Ovary (tissue), 9 donors: ENCODE data around the gene ZDHHC22. TPM values are rescaled to one million over a fixed set of nuclear protein-coding genes. Genes with fewer than 3 reads are reported as not detected.
A peak's percentile ranks its signal among the peaks of the same experiment; 100 is the strongest.

Experiments used
- DNase-seq, 5 donors: peaks; one replicate each; pipeline ENCODE4 v3.0.0-alpha.2; 2019 to 2020
- H3K27ac ChIP-seq, 2 donors: fragments of 200-600 bp; one replicate each; pipeline versions ENCODE4 v1.5.1 to v1.8.0; 2019 to 2022
- H3K27me3 ChIP-seq: fragments of 200-600 bp; one replicate; pipeline ENCODE4 v1.8.0; 2022
- H3K36me3 ChIP-seq: fragments of 200-600 bp; sonication (generic); one replicate; pipeline ENCODE4 v1.5.1; 2019
- H3K4me1 ChIP-seq: one replicate; pipeline ENCODE4 v1.8.1; 2013; ENCODE audit warnings: mild to moderate bottlenecking, moderate library complexity; ENCODE audit not compliant: insufficient read depth
- H3K4me3 ChIP-seq: fragments of 200-600 bp; sonication (generic); one replicate; pipeline ENCODE4 v1.5.1; 2017
- H3K9me3 ChIP-seq, 2 donors: fragments of 200-600 bp in 1 of 2; sonication (generic) in 1 of 2; one replicate each; pipeline versions ENCODE4 v1.5.1 to v1.8.1; 2013 to 2019; ENCODE audit warnings: mild to moderate bottlenecking in 1 of 2, moderate library complexity in 1 of 2
- EP300 ChIP-seq: sonication (generic); formaldehyde crosslinking; IDR thresholded peaks from one replicate; pipeline ENCODE4 v1.6.1; 2017; ENCODE audit warnings: antibody characterized with exemption
- POLR2A ChIP-seq: fragments of 450-650 bp; IDR thresholded peaks from one replicate; pipeline ENCODE4 v1.6.1; 2017; ENCODE audit warnings: antibody characterized with exemption, mild to moderate bottlenecking, moderate library complexity
- WGBS, 3 donors: extraction: QIAGEN DNeasy Blood & Tissue Kit in 1 of 3; methylation state at CpG; one replicate each; pipeline versions ENCODE4 v1.1.5 to v1.1.7; 2013 to 2017; 5-methylcytosine and 5-hydroxymethylcytosine counted together
- intact Hi-C, 4 donors: fragments of 100-400 bp; cut with DNase I; formaldehyde crosslinking; loops; one replicate each; pipeline versions ENCODE4 v1.11.0 to v1.15.1; 2022 to 2023
- polyA plus RNA-seq, 2 donors: library from polyadenylated mRNA; stranded (reverse); fragments of 200-250 nt in 1 of 2; fragments of 350-450 nt in 1 of 2; fragmentation: Illumina TruSeq in 1 of 2; extraction: RNeasy Lipid Tissue Mini Kit (QIAGEN cat#74804) in 1 of 2; gene quantifications; one replicate each; pipeline ENCODE4 v1.2.3, GENCODE V29; 2013 to 2014
- total RNA-seq, 7 donors: library from RNA; depleted of rRNA in 2 of 7; stranded (reverse); fragments of >200 nt in 2 of 7; fragmentation: NEBNext Ultra II Directional in 3 of 7; extraction: Animal tissue kit (Norgen Biotek cat#: 25700) in 3 of 7; gene quantifications; one replicate each; pipeline versions ENCODE4 v1.1.0 to v1.2.4, GENCODE V29; 2016 to 2023
- TF ChIP-seq, protein P1 (sequence below), 3 donors: fragments of 450-650 bp in 2 of 3; fragments of 200-600 bp in 1 of 3; IDR thresholded peaks; one replicate each; pipeline versions ENCODE4 v1.5.1 to v1.8.0; 2016 to 2022; ENCODE audit warnings: antibody characterized with exemption in 3 of 3, mild to moderate bottlenecking in 1 of 3
- donor health status: DM: no; HTN: no; CAD: no; lungs with moderate emphysema.
- donor health status: DM: no; HTN: no; CAD: no.
- donor health status: Bipolar disorder and iron deficiency.
- donor health status: DM: yes; HTN: yes; CAD: no.
- donor health status: DM: no; HTN: no; CAD: no.
- donor health status: DM: yes; HTN: yes; CAD: no.

Gene ZDHHC22
- total and polyA plus RNA-seq, 9 donors, result 0.02 TPM; not detected in 8

- no peaks in the 10 kb centered on the region for H3K36me3 ChIP-seq
- H3K9me3 ChIP-seq, result no peaks in the 10 kb centered on the region
- 3 to 8% (median 5%) methylated on average over 22 of the region's 22 CpGs for WGBS, 3 donors
- H3K27ac ChIP-seq, result no peak overlapping the region
- TF ChIP-seq, protein P1, sequence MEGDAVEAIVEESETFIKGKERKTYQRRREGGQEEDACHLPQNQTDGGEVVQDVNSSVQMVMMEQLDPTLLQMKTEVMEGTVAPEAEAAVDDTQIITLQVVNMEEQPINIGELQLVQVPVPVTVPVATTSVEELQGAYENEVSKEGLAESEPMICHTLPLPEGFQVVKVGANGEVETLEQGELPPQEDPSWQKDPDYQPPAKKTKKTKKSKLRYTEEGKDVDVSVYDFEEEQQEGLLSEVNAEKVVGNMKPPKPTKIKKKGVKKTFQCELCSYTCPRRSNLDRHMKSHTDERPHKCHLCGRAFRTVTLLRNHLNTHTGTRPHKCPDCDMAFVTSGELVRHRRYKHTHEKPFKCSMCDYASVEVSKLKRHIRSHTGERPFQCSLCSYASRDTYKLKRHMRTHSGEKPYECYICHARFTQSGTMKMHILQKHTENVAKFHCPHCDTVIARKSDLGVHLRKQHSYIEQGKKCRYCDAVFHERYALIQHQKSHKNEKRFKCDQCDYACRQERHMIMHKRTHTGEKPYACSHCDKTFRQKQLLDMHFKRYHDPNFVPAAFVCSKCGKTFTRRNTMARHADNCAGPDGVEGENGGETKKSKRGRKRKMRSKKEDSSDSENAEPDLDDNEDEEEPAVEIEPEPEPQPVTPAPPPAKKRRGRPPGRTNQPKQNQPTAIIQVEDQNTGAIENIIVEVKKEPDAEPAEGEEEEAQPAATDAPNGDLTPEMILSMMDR (IDR thresholded peaks at IDR 0.05), result no peak
- TF ChIP-seq POLR2A (no peak), EP300 (no peak)
- peak in 4 of 5 donors; percentile 32 to 65 (median 50) for DNase-seq
- no peaks in the 10 kb centered on the region for H3K4me1 ChIP-seq
- intact Hi-C loops, result no loop called here
- peaks cover 3% of the 10 kb centered on the region for H3K27me3 ChIP-seq
- no peak overlapping the region for H3K4me3 ChIP-seq
Measured at GRCh38 chr14:77133720-77134338, 7.8 kb downstream of the ZDHHC22 start.

DNA sequence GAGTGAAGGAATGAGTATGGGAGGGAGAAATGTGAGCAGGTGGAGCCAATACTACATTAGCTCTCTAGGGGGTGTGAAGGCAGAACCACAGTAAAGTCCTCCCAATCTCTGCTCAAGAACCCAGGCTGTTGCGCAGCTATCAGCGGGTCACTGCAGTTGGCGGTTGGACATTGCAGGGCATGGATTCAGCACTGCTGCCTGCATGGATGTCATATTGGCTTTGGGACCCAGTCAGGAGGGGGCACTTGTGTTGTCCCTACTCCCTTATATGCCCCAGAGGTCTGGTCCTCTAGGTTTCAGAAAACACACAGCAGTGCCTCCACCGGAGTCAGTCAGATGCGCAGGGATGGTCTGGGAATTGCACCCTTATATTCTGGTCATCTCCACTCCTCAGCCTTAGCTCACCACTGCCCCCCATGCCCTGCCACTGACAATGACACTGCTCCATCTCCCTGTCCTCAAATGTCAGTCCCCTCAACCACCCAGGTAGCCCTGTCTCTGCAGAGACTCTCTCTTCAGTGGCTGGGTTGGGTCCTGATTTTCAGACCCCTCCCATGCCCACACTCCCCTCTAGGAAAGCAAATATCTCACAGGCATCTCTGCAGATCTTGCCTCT, 9.6 kb downstream of the ZDHHC22 start:
- DNase-seq, result no peak
- H3K9me3 ChIP-seq, result no peaks in the 10 kb centered on the region
- H3K27me3 ChIP-seq, result peaks cover 3% of the 10 kb centered on the region
- WGBS, 3 donors, result 77 to 95% (median 92%) methylated on average over 5 of the region's 5 CpGs
- H3K27ac ChIP-seq, result no peak overlapping the region
- H3K36me3 ChIP-seq, result no peaks in the 10 kb centered on the region
- H3K4me3 ChIP-seq, result no peak overlapping the region
- intact Hi-C loops, result no loop called here
- H3K4me1 ChIP-seq, result no peaks in the 10 kb centered on the region
- TF ChIP-seq, protein P1 (IDR thresholded peaks at IDR 0.05), result no peak
- TF ChIP-seq POLR2A, result no peak
- no peak for TF ChIP-seq EP300

GRCh38 chr14:77131206-77131605, 10.4 kb downstream of the ZDHHC22 start:
- H3K9me3 ChIP-seq, result no peaks in the 10 kb centered on the region
- TF ChIP-seq POLR2A, result no peak
- no peak for TF ChIP-seq EP300
- TF ChIP-seq, protein P1 (IDR thresholded peaks at IDR 0.05), result no peak
- H3K36me3 ChIP-seq, result no peaks in the 10 kb centered on the region
- 58 to 74% (median 61%) methylated on average over 2 of the region's 2 CpGs for WGBS, 3 donors
- intact Hi-C loops, result no loop called here
- no peak overlapping the region for H3K4me3 ChIP-seq
- H3K27ac ChIP-seq, result no peak overlapping the region
- no peaks in the 10 kb centered on the region for H3K4me1 ChIP-seq
- H3K27me3 ChIP-seq, result peaks cover 3% of the 10 kb centered on the region
- no peak for DNase-seq

- H3K36me3 ChIP-seq, result no peaks in the 10 kb centered on the region
- no peaks in the 10 kb centered on the region for H3K27me3 ChIP-seq
- no peak for DNase-seq
- no peak for TF ChIP-seq EP300
- no peak for TF ChIP-seq POLR2A
- TF ChIP-seq, protein P1 (IDR thresholded peaks at IDR 0.05), result no peak
- 60% methylated on average over 3 of the region's 3 CpGs for WGBS, 3 donors
- no peak overlapping the region for H3K27ac ChIP-seq
- intact Hi-C loops, result no loop called here
- no peaks in the 10 kb centered on the region for H3K4me1 ChIP-seq
- H3K9me3 ChIP-seq, result no peaks in the 10 kb centered on the region
- no peak overlapping the region for H3K4me3 ChIP-seq
Measured at GRCh38 chr14:77130386-77130785, 11.2 kb downstream of the ZDHHC22 start.
